NCI-H2107 (cell line): ENCODE data around the gene AICDA.
"Not testable (repeated sequence)": the region's sequence is repeated elsewhere in the genome, so short reads cannot be mapped to it uniquely, and the experiment has no call there.

Experiments used
- DNase-seq: peaks from one replicate; lab custom pipeline; 2025; lab: John Stamatoyannopoulos, UW

The AICDA gene

DNA sequence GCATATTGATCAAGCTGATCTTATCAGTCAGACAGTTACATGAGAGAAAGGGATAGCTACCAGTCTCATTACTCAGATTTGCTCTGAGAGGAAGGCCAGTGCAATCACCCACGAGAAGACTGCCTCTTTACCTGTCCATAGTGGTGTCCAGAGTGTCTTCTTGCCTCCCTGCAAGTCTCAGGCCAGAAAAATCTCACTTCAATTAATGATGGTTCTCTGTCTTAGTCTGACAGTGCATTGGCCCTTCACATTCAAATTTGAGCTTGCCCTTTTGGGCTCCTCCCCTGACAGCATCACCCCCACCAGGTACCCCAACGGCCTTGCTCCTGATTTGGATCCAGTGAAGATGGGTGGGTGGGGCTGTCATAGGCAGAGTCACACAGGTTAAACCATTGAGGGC is at the start of gene AICDA:
TSS of gene AICDA (minus strand) at position 231 of the 400 bp plus-strand sequence. CDS start at position 139, 92 bp downstream.
- DNase-seq, result no peak

DNA sequence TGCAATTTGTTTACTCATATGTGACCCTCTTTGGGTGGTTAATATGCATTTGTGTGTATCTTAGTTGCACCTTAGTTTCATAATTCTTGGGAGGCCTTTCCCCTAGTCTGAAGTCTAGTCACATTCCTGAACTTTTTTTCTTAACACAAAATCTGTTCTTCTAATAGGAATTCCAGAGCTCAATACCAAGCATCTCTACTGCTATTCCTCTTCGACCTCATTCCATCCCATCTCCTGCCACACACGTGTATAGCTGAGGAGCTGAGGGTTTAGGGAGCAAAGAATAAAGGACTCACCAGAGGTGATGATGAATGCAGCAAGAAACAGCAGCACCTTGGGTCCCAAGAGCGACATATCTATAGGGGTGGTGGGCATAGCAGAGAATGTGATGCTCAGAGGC is 49.1 kb upstream of the AICDA start:
- DNase-seq, result no peak

DNA sequence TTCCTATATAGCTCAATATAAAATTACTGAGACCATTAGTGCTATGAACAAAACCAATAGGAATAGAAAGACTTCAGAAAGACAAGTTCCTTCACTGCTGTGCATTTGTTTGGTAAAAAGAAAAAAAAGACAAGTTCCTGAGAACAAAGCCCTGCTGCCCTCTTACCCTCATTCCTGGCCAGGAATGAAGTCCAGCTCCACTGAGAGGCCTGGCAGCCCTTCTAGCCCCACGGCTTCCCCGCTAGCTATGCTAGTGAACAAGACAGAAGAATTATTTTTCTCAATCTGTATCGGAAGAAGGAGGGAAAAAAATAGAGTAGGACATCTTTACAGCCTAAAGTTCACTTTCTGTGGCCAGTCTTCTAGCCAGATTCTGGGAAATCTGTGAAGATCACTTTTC is 48.4 kb upstream of the AICDA start:
- no peak for DNase-seq

DNA sequence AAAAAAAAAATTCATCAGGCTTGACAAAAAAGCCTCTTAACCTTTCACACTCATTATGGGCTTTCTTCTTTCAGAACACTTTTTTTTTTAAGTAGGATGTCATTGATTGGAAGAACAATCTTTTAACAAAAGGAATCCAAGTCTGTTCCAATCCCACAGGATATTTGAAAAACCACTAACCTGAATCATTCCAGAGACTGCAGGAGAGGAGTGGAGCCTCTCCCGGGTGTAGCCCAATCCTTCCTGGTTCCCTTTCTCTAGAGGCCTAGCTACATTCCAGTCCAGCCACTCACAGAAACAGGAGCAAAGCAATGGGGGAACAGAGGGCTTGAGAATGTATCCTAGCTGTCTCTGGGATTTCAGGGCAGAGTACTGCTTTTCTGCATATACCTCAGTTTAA is 45.7 kb upstream of the AICDA start:
- DNase-seq, result no peak

DNA sequence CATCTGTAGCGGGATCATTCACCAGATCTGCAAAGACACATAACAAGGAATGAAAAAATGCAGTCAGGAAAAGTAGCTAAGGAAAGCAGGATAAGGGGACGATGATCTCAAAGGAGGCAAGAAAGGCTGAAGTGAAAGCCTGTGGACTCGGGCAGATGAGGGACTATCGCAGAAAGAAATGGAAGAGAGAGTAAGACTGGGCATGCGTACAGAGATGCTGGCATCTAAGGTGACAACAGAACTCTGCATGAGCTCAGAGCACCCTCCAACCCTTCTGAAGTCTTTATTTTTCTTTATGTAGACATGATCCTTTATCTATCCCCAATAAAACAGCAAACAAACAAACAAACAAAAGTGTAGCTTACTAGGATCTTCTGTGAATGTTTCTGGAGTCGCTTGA is 42.8 kb upstream of the AICDA start:
- no peak for DNase-seq

DNA sequence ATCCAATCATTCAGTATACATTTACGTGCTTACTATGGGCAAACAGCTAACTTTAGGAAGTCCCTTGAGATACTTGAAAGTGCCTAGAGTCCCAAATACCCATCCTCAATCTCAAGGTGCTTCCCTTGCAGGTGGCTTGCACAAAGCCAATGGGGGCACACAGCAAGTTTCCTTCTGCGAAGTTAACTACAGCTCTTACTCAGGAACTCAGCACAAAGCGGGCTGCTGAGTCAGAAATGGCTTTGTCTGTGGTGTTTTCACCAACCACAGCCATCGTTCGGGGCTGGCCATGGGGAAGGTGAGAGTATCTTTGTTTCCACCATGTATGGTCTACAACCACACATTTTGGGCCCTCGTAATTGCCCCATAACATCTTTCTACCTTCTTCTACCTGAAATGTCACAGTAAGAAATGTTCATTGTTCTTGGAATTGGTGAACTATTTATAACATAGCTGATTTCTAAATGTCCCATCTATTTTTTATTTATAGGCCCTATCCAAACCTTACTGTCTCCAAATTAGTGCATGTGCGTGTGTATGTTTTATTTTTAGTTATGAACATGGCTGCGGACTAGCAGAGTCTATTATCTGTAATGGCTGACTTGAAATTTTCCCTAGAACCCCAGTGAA is 36.0 kb upstream of the AICDA start:
- DNase-seq, result no peak

DNA sequence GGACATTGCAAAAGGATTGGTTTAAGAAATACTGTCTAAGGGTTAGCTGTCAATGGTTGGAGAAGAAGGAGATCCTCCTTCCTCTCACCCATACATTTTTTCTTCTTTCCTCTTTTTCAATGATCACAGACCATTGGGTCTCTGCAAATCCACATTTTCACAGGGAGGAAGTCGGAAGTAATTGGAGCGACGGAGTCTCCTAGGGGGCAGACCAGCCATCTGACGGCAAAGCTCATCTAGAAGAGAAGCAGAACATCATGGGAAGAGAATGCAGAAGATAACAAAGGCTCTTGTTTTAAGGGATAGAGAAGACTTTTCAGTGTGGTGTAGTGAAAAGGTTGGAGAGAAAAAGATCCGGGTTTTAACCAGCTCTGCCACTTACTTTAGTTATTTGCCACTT is 35.3 kb upstream of the AICDA start:
- DNase-seq, result no peak

DNA sequence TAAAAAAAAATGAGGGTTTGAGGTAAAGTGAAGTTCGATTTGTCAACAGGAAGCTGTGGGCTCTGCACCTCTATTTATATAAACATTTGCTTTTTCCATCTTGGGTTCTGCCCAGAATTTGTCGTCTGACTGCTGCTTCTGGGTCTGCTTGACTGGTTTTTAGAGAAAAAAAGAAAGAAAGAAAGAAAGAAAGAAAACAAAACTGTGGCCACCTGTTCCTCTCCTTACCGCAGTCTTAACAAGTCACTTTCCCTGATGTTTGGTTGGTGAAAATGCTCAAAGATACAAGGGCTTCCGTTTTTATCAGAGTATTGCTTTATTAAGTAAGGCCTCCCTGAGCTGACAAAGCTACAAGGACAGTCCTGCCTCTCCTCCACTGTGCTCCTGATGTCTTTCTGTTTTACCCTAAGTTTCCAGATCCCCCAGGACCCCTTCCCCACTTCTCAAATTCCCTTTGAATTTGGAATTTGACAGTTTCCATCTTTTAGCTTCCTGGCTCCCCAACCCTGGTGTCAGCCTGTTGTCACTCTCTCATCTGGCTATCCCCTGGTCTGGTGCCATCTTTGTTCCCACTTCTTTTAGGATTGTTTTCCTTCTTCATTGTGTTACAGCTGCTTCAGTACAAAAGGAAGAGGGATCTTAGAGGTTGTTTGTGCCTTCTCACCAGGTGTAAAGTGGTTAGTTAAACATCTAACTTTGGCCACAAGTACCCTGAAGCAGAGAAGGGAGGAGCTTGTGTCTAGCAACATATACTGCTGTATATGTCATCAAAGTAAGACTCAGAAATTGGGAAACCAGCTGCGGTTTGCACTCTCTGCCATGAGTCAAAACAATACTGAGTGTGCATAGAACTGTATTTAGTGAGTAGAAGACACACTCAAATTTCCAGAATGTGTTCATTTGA is 31.9 kb upstream of the AICDA start:
- DNase-seq, result no peak

DNA sequence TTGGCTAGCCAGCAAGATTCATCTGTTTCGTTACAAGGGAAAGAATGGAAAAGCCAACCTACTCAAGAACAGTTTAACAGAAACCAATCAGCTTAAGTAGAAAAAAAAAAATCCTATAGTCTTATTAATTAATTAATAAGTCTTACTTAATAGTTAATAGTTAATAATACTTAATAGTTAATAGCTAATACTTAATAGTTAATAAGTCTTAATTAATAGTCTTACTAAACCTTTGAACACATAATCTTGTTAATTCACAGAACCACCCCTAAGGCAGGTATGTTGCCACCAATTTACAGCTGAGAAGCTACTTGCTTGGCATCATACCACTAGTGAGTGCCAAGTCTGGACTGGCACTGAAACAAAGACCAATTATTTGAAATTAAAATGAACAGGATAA is 30.1 kb upstream of the AICDA start:
- DNase-seq, result no peak

DNA sequence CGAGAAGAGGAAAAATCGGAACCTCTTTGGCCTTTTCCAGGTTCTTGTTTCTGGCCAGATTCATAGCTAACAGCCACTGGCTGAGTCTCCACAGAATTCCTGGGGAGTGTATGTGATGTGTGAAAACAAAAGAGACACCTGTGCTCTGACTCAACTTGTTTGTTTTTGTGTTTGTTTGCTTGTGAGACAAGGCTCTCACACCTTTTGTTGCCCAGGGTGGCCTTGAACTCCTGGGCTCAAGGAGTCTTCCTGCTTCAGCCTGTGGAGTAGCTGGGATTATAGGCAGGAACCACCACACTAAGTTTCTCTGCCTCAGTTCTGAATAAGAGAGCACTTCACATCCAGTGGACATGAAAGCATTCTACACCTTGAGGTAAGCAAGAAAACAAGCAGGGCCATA is 27.3 kb upstream of the AICDA start:
- DNase-seq, result no peak

DNA sequence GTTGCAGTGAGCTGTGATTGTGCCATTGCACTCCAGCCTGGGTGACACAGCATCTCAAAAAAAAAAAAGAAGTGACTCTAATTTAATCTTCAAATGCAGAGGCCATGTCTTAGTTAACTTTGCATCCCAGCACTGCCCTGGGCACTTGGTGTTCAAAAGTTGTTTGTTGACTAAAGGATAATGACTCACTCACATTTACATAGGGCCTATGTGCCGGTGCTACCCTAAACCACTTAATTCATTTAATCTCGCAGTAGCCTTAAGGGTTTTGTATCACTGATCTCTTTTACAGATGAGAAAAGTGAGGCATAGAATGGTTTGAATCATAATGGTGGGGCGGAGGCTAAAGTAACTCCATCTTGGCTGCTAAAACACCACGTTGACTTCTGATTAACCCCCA is 26.3 kb upstream of the AICDA start:
- no peak for DNase-seq

DNA sequence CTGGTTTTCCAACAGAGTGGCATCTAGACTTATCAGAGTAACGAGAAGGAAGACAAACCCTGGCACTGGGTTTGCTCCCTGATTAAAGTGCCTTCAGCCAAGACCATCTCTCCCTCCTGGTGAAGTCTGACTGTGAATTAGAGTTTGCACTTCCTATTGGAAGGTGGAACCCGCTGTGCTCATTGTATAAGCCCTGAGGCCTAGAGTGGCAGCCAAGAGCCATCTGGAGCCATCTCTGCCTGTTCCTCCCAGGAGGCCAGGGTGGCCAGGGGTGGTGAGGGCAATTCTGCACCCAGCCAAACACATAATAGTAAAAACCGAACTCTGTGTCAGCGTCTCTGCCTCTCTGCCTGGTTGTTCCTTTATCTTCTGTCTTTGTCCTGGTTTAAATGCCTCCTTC is 25.0 kb upstream of the AICDA start:
- DNase-seq, result no peak

DNA sequence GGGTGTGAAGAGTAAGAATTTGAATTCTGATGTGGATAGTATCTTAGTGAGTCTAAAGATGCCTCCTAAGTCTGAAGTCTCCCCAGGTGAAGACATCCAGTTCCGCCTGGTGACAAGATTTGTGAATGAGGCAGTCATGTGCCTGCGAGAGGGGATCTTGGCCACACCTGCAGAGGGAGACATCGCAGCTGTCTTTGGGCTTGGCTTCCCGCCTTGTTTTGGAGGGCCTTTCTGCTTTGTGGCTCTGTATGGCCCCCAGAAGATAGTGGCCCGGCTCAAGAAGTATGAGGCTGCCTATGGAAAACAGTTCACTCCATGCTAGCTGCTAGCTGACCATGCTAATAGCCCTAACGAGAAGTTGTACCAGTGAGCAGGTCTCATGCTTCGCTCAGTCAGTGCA is 24.6 kb upstream of the AICDA start:
- DNase-seq, result no peak

DNA sequence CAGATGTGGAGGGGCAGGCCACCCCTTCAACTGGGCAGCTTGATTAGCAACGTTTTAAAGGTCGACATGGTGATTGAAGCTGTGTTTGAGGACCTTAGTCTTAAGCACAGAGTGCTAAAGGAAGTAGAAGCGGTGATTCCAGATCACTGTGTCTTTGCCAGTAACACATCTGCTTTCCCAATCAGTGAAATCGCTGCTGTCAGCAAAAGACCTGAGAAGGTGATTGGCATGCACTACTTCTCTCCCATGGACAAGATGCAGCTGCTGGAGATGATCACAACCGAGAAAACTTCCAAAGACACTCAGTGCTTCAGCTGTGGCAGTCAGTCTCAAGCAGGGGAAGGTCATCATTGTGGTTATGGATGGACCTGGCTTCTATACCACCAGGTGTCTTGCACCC is 23.9 kb upstream of the AICDA start:
- no peak for DNase-seq

DNA sequence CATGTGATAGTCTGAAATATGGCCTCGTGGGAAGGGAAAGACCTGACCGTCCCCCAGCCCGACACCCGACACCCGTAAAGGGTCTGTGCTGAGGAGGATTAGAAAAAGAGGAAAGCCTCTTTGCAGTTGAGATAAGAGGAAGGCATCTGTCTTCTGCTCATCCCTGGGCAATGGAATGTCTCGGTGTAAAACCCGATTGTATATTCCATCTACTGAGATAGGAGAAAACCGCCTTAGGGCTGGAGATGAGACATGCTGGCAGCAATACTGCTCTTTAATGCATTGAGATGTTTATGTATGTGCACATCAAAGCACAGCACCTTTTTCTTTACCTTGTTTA is 23.3 kb upstream of the AICDA start:
- not testable (repeated sequence) for DNase-seq

DNA sequence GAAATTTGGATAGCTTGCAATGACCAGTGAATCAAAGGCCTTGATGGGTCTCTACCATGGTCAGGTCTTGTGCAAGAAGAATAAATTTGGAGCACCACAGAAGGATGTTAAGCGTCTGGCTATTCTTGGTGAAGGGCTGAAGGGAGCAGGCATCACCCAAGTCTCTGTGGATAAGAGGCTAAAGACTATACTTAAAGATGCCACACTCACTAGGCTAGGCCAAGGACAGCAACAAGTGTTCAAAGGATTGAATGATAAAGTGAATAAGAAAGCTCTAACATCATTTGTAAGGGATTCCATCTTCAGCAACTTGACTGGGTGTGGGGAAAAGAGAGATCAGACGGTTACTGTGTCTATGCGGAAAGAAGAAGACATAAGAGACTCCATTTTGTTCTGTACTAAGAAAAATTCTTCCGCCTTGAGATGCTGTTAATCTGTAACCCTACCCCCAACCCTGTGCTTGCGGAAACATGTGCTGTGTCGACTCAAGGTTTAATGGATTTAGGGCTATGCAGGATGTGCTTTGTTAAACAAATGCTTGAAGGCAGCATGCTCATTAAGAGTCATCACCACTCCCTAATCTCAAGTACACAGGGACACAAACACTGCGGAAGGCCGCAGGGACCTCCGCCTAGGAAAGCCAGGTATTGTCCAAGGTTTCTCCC is 22.8 kb upstream of the AICDA start:
- DNase-seq, result not testable (repeated sequence)

DNA sequence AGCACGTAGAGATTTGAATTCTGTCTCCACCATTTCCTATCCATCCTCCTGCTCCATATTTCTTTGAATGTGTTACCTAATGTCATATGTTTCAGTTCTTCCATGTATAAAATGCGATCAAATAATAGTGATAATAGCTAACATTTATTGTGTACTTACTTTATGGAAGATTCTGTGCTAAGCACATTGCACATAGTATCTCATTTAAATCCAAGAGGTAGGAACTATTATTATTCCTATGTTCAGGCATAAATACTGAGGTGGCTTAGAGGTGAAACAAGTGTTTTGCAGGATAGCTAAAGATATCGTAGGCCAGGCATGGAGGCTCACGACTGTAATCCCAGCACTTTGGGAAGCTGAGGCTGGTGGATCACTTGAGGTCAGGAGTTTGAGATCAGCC is 17.5 kb upstream of the AICDA start:
- no peak for DNase-seq

DNA sequence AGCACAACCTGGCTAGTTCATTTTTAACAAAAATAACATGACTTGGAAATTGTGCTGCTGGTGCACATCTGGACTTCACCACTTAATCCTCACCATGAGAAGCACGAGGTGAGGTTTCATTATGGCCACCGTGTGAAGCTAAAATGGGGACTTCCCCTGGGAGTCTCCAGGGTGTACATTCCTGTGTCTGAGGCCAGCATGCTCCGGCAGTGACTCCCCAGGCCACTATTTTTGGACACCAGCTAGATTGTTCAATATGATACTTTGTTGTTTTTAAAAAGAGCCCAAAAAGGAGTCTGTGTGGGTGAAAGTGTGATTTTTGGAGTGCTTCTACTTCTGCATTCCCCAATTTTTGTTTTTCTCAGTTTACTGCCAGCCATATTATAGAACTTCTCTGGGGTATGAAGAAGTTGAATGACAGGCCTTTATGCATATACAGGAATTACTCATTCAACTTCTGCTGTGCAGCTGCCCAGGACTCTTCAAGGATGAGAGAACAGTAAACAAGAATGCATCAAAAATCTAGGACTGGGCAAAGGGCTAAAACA is 16.9 kb upstream of the AICDA start:
- DNase-seq, result no peak

DNA sequence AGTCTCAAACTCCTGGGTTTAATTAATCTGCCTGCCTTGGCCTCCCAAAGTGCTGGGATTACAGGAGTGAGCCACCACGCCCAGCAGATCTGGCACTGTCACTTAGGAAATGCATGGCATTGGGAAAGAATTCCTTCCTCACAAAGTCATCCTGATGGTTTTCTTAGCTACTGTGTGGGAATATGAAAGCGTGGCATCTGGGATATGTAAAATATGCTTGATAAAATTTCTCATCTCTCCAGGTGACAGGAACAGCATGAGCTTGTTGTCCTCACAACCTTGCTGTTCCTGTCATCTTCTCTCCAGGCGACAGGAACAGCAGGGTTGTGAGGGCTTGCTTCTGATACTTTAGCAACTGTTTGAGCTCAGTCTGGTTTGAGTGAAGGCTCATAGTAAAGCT is 16.1 kb upstream of the AICDA start:
- DNase-seq, result no peak

DNA sequence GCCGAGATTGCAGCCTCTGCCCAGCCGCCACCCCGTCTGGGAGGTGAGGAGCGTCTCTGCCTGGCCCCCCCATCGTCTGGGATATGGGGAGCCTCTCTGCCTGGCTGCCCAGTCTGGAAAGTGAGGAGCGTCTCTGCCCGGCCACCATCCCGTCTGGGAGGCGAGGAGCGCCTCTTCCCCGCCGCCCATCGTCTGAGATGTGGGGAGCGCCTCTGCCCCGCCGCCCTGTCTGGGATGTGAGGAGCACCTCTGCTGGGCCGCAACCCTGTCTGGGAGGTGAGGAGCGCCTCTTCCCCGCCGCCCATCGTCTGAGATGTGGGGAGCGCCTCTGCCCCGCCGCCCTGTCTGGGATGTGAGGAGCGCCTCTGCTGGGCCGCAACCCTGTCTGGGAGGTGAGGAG is 12.1 kb upstream of the AICDA start:
- not testable (repeated sequence) for DNase-seq

DNA sequence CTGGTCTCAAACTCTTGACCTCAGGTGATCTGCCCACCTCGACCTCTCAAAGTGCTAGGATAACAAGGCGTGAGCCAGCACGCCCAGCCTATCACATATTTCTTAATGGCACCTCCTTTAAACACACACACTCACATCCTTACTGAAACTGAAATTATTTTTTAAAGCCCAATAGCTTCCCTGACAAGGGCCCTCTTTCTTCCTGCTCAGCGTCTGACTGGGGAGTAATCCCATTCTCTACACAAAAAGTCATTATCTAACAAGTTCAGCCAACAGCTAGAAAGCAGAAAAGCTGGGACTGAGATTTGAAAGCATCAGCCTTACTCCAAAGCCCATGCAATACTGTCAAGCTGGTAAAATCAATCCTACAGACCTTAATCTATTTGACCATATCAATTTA is 10.0 kb upstream of the AICDA start:
- DNase-seq, result no peak

DNA sequence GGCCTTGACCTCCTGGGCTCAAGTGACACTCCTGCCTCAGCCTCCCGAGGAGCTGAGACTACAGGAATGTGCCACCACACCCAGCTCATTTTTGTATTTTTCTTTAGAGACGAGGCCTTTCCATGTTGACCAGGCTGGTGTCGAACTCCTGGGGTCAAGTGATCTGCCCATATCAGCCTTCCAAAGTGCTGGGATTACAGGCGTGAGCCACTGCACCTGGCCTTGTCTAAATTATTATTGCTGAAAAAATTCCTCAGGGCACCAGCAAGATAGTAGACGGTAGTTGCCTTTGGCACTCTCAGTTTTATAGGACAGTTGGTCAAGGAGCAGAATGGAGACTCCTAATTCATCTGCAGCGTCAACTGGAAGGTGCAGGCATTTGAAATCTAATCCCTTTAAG is 2.5 kb upstream of the AICDA start:
- DNase-seq, result no peak

DNA sequence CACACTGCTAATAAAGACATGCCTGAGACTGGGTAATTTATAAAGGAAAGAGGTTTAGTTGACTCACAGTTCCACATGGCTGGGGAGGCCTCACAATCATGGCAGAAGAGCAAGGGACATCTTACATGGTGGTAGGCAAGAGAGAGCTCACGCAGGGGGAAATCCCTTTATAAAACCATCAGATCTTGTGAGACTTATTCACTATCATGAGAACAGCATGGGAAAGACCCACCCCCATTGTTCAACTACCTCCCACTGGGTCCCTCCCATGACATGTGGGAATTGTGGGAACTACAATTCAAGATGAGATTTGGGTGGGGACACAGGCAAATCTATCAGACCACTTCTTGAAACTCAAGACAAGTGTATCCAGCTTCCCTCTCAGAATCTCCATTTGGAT is 1.2 kb upstream of the AICDA start:
- not testable (repeated sequence) for DNase-seq
